A172 (cell line): ENCODE results near the gene PRTG. TPM values are rescaled to one million over a fixed set of nuclear protein-coding genes. Genes with fewer than 3 reads are reported as not detected.

Source experiments
- total RNA-seq: library from RNA; depleted of rRNA; stranded (reverse); fragments of >200 nt; shearing (Covaris generic); gene quantifications from 2 replicates; pipeline ENCODE4 v1.2.3, GENCODE V29; 2014; rRNA removed

The PRTG gene
- total RNA-seq, 1 experiment from 2014 or later: 3.6 TPM

Other genes with a start within 250 kb of the PRTG start
- gene DNAAF4, start 234.9 kb downstream of the PRTG start, total RNA-seq: 12.7 and 17.1 TPM in 2 replicates
- 10.3 and 14.7 TPM in 2 replicates for gene PYGO1, start 154.8 kb downstream of the PRTG start, total RNA-seq